Amygdala (tissue), 56 donors: ENCODE data around the gene TMEM203.

Experiments used
- DNase-seq, 56 donors: peaks; one replicate each; lab custom pipeline; 2025; lab: John Stamatoyannopoulos, UW

TMEM203 gene

GRCh38 chr9:137231372-137232039 lies 26.1 kb upstream of the TMEM203 start:
- no peak for DNase-seq

GRCh38 chr9:137230705-137231371 lies 25.4 kb upstream of the TMEM203 start, which contains the start of gene SLC34A3:
TSS of gene SLC34A3 (plus strand) at chr9:137230901. CDS start at chr9:137231703, 802 bp downstream.
- DNase-seq: no peak

- no peak for DNase-seq
Measured at GRCh38 chr9:137229903-137230704, 24.7 kb upstream of the TMEM203 start.

GRCh38 chr9:137228968-137229896 lies 23.8 kb upstream of the TMEM203 start:
- DNase-seq: no peak

GRCh38 chr9:137228506-137228967 lies 23.1 kb upstream of the TMEM203 start:
- DNase-seq: no peak

GRCh38 chr9:137227853-137228505 lies 22.5 kb upstream of the TMEM203 start:
- DNase-seq: no peak

- peak in 43 of 56 donors; percentile 3 to 75 (median 43) for DNase-seq
Measured at GRCh38 chr9:137227054-137227852, 21.8 kb upstream of the TMEM203 start, which contains the start of gene RNF224. TSS of gene RNF224 (plus strand) at chr9:137227502. CDS start at chr9:137228336, 834 bp downstream.

- DNase-seq: no peak
Measured at GRCh38 chr9:137226338-137227053, 21.0 kb upstream of the TMEM203 start.

GRCh38 chr9:137225699-137226331 lies 20.4 kb upstream of the TMEM203 start:
- no peak for DNase-seq

GRCh38 chr9:137224830-137225694 lies 19.6 kb upstream of the TMEM203 start, which contains the start of gene CYSRT1:
TSS of gene CYSRT1 (plus strand) at chr9:137225174. CDS start at chr9:137225622, 448 bp downstream.
- DNase-seq: no peak

- DNase-seq: peak; percentile 76 to 100 (median 96)
Measured at GRCh38 chr9:137223078-137223970, 17.9 kb upstream of the TMEM203 start.

GRCh38 chr9:137222190-137223077 lies 17.0 kb upstream of the TMEM203 start, which contains the start of gene RNF208:
TSS of gene RNF208 (minus strand) at chr9:137222240. CDS start at chr9:137221212, 1,028 bp downstream.
- DNase-seq: peak in 8 of 56 donors; percentile 24 to 62 (median 46)

GRCh38 chr9:137221506-137222111 lies 16.2 kb upstream of the TMEM203 start:
- no peak for DNase-seq
